LNCaP clone FGC (cell line): ENCODE results near the gene FRYL.
"Not testable (repeated sequence)": the region's sequence is repeated elsewhere in the genome, so short reads cannot be mapped to it uniquely, and the experiment has no call there.

Experiments
- DNase-seq: peaks from one replicate; pipeline ENCODE4 v3.0.0-alpha.2; 2011; ENCODE audit warnings: low read depth
- H3K4me3 ChIP-seq: 2 replicates; pipeline ENCODE4 v1.5.1; 2011; ENCODE audit warnings: mild to moderate bottlenecking, low read depth, low read length, control low read depth
- TF ChIP-seq, protein P1 (sequence below): IDR thresholded peaks from 2 replicates; pipeline ENCODE4 v1.5.1; 2012; ENCODE audit warnings: mild to moderate bottlenecking; ENCODE audit not compliant: control insufficient read depth, insufficient read depth; ENCODE audit errors: extremely low read depth

The FRYL gene

DNA sequence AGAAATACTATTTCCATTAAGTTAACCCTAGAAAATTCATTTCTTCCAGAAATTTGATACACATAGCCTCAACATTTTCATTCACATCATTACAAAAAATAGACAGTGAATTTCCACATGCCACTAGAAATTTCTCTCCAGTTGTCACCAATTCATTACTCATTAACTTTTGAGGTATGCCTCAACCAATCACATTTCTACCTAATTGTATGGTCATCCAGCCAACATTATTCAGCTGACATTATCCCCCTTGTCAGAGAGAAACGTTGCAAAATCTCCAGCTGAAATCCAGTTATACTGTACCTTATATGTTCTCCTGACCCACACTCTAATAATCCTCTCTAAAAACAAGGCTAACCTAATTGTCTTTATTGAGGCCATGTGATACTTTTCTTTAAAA, 24.8 kb downstream of the FRYL start:
- H3K4me3 ChIP-seq, result no peak overlapping the region
- DNase-seq, result no peak
- TF ChIP-seq, protein P1, sequence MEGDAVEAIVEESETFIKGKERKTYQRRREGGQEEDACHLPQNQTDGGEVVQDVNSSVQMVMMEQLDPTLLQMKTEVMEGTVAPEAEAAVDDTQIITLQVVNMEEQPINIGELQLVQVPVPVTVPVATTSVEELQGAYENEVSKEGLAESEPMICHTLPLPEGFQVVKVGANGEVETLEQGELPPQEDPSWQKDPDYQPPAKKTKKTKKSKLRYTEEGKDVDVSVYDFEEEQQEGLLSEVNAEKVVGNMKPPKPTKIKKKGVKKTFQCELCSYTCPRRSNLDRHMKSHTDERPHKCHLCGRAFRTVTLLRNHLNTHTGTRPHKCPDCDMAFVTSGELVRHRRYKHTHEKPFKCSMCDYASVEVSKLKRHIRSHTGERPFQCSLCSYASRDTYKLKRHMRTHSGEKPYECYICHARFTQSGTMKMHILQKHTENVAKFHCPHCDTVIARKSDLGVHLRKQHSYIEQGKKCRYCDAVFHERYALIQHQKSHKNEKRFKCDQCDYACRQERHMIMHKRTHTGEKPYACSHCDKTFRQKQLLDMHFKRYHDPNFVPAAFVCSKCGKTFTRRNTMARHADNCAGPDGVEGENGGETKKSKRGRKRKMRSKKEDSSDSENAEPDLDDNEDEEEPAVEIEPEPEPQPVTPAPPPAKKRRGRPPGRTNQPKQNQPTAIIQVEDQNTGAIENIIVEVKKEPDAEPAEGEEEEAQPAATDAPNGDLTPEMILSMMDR, result no peak

DNA sequence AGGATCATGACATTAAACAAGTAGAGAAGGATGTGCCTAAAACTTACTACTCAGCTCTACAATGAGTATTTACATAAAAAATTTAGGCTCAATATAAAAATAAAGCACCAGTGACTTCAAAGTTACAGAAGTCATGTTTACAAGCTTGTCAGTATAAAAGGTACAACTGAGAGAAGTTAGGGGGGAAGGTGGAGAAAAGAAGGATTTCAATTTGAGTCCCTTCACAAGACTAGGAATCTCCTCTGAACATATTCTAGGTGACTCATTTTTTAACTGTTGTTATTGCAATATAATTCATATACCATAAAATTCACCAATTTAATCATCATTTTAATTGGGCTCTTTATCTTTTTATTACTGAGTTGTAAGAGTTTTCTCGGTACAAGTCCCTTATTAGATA, 26.9 kb downstream of the FRYL start:
- no peak for DNase-seq
- TF ChIP-seq, protein P1, result no peak
- H3K4me3 ChIP-seq, result no peak overlapping the region

DNA sequence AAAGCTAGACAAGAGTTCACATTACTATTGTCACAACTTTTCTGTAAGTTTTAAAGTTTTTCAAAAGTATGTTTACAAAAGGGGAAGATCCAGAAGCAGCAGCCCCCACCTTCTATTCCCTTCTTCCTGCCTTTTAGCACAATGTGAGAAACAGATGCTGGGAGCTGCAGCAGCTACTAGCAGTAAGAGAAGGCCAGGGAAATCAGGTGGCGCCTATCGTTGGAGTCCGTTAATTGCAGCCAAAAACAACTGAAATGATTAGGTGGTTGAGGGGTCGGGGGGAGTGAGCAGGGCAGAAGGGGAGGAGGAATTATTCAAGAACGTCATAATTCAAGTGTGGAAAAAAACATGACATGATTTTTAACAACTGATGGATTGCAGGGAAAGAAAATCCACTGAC, 27.4 kb downstream of the FRYL start:
- no peak for DNase-seq
- H3K4me3 ChIP-seq, result no peak overlapping the region
- TF ChIP-seq, protein P1, result no peak

DNA sequence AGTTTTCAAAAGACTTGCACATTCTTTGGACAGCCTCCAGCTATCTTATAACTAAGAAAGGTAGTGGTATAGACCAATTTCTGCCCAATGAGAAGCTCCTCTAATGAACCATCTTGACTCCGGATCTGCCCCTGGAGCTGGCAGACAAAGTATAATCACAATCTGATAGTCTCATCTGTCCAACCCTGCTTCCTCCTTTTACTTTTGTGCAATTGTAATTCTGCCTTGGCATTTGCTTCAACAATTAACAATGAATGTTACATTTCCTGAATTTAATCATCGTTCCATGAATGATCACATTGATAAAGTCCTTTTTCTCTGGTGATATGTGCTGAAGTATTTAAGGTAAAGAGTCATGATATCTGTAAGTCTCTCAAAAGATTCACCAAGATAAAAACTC, 27.8 kb downstream of the FRYL start:
- no peak for DNase-seq
- H3K4me3 ChIP-seq, result no peak overlapping the region
- TF ChIP-seq, protein P1, result no peak

DNA sequence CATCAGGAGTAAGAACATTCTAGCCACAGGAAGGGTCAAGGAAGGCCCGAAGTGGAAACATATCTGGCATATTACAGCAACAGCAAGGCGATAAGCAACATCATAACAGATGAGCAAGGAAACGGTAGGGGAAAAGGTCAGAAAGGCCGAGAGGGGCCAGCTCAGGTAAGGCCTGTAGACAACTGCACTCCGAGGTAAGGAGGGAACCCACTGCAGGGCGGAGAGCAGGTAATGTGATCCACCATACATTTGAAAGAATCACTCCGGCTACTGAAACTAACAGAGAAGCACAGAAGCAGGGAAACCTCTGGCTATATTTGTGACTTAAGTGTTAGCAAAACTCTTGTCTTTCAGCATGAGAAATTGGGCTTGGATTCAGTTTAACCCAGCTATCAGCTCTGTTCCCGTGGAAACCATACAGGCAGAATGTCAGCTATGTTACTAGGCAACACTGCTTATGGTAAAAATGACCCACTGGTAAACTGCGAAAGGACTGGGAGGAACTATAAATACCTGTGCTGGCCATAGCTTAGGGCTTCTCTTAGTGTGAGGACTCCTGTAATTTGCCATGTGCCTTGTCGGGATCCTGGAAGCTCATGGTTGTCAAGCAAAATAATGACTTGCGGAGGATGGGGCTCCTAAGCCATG, 31.0 kb downstream of the FRYL start:
- H3K4me3 ChIP-seq, result no peak overlapping the region
- DNase-seq, result no peak
- TF ChIP-seq, protein P1, result no peak

DNA sequence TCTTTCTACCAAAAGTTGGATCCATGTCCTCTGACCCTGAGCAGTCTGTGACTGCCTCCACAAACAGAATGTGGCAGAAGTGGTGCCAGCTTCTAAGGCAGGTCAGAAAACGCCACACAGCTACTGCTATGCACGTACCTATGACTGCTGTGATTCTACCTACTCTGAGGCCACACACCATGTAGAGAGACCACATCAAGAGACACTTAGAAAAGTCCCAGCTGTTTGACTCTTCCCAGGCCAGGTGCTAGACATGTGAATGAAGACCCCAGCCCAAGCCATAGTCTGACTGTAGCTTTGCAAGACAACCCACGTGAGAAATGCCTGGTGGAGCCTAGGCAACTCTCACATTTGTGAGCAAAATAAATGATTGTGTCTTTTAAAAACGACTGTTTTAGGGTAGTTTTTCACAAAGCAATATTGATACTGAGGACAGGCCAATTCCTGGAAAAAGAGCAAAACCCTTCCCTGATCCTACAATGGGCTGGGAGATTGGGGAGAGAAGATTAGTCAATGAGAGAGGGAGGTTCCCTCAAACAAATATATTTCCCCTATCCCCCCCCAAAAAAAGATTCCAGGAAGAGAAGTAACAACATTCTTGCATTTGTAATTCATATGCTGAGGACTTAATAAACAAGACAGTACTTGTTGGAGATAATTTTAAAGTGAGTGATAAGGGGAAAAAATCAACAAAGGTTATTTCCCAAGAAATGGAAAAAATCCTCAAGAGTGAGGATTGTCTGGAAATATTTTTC, 33.3 kb downstream of the FRYL start:
- TF ChIP-seq, protein P1, result no peak
- H3K4me3 ChIP-seq, result no peak overlapping the region
- no peak for DNase-seq

DNA sequence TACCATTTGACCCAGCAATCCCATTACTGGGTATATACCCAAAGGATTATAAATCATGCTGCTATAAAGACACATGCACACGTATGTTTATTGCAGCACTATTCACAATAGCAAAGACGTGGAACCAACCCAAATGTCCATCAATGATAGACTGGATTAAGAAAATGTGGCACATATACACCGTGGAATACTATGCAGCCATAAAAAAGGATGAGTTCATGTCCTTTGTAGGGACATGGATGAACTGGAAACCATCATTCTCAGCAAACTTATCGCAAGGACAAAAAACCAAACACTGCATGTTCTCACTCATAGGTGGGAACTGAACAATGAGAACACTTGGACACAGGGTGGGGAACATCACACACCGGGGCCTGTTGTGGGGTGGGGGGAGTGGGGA, 34.9 kb downstream of the FRYL start:
- H3K4me3 ChIP-seq, DNase-seq: not testable (repeated sequence)
